Measurements from ENCODE around the gene SLC22A14. TPM values are rescaled to one million over a fixed set of nuclear protein-coding genes. Genes with fewer than 3 reads are reported as not detected.

Gene SLC22A14
- total RNA-seq, 1 donor from 2014 or later: not detected

DNA sequence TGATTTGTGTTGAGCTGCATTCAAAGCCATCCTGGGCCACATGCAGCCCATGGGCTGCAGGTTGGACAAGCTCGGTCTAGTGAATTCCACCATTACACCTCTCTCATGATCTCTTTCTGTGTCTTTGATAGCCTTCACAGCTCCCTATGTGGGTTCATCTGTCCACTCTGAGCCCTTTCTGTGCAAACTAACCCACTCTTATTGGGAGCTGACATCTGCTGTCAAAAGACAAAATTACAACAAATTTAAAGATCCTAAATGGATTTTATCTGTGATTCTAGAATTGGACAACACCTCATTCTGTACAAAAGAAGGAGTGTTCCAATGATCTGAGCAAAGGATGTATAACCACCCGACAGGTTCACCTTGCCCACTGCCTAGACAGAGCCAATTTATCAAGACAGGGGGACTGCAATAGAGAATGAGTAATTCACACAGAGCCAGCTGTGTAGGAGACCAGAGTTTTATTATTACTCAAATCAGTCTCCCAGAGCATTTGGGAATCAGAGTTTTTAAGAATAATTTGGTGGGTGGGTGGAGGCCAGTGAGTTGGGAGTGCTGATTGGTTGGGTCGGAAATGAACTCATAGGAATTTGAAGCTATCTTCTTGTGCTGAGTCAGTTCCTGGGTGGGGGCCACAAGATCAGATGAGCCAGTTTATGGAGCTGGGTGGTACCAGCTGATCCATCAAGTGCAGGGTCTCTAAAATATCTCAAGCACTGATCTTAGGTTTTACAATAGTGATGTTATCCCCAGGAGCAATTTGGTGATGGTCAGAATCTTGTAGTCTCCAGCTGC, 61.9 kb downstream of the SLC22A14 start:
- DNase-seq (ENCODE audit: low spot score): no peak

DNA sequence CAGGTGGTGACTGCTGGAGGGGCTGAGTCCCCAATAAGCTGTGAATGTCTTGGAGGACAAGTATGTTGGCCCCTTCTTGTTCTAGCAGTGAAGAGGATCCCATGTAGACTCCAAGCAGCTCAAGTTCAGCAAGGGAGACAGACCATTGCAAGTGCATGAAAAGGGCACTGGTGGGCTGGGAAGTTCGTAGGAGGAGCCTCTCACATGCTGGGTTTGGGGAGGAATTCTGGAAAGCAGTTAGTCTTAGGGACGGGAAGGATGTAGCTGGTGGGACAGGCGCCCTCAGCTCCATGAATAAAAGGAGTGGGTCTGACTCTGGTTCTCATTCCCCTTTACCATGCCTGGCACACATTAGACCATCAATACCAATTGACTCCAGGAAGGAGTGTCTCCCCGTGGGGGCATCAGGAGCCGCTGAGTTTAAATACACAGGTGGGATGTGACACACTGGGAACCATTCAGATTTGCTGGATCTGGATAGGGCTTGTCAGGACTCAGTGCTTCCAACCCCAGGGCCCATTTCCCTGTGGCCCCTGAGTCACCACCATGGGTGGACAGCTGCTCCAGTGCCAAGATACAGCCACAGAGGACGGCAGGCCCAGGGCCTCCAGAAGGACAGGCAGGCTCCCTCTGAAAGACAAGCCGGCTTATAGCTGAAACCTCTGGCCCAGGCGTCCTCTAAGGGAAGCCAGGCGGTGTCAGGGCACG, 63.9 kb downstream of the SLC22A14 start:
- no peak for DNase-seq (ENCODE audit: low spot score)

DNA sequence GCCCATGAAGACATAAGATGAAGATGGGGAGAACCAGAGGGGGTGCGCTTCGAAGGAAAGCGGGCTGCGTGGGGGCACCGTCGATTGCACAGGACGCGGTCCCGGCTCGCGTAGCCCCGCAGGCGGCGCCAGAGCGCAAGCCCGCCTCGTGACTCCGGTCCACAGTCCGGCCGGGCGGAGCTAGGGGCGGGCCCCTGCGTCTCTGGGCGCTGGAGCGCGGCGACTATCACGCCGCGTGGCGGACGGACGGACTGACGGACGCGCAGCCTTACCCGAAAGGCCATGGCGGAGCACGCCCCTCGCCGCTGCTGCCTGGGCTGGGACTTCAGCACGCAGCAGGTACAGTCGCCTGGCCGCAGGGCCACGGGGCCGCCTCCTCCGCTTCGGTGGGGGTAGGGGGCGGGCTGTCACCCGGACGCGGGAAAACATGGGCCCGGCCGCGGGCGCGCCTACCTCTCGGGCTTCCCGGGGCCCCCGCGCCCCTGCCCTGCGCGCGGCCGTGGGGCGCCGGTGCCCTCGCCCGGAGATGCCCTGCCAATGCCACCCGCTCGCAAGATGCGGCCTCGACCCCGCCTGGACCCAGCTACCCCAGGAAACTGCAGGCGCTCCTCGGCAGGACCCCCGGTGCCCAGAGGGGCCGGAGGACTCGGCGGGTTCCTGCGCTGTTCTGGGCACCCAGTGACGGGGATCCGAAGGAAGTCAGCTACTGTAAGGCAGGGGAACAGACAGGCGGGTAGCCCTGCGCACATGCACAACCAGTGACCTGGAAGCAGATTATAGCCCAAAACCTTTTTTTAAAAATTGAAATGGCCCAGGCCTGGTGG, 64.7 kb downstream of the SLC22A14 start, which contains the start of gene XYLB:
Gene XYLB, plus strand, starts transcription at position 199 of the 824 bp plus-strand sequence. Its CDS starts 84 bp downstream, at position 283.
- DNase-seq (ENCODE audit: low spot score): peak; percentile 83

DNA sequence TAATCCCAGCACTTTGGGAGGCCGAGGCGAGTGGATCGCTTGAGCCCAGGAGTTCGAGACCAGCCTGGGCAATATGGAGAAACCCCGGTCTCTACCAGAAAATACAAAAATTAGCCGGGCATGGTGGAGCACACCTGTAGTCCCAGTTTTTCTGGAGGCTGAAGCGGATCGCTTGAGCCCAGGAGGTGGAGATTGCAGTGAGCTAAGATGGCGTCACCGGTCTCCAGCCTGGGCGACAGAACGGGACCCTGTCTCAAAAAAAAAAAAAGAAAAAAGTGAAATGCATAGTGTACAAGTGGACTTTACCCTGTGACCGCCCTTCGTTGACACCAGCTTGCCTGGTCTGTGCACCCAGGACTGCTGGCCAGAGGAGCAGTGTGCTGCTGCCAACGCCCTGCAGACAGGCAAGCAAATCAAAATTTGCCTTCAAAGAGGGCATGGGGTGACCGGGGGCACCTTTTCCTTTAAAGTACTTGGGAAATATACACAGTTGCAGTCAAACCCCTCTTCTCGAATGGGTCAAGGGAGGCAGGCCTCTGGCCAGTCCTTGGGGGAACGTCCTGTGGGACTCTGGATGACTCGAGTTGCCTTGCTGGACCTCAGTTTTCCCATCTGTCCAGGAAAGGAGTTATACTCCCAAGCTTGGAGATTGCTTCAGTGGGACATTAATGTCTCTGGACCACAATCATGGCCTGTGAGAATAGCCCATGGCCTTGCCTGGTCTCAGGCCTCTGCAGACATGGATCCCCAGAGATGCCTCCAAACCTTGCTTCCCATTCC, 65.5 kb downstream of the SLC22A14 start:
- no peak for DNase-seq (ENCODE audit: low spot score)

DNA sequence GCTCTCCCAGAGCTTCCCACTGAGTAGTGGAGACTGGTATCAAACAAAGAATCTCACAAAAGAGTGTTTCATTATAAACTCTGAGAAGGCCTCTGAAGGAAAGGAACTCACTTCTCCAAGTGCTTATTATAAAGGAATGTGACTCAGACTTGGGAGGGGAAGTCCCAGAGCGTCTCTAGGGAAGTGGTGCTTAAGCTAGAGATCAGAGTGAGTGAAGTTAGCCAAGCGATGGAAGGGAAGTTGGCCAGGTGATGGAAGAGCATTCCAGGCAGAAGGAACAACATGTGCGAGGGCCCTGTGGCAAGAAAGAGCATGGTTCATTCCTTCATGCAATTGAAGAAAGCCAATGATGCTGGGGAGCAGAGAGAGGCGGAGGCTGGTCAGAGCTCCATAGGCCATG, 66.8 kb downstream of the SLC22A14 start:
- no peak for DNase-seq (ENCODE audit: low spot score)

DNA sequence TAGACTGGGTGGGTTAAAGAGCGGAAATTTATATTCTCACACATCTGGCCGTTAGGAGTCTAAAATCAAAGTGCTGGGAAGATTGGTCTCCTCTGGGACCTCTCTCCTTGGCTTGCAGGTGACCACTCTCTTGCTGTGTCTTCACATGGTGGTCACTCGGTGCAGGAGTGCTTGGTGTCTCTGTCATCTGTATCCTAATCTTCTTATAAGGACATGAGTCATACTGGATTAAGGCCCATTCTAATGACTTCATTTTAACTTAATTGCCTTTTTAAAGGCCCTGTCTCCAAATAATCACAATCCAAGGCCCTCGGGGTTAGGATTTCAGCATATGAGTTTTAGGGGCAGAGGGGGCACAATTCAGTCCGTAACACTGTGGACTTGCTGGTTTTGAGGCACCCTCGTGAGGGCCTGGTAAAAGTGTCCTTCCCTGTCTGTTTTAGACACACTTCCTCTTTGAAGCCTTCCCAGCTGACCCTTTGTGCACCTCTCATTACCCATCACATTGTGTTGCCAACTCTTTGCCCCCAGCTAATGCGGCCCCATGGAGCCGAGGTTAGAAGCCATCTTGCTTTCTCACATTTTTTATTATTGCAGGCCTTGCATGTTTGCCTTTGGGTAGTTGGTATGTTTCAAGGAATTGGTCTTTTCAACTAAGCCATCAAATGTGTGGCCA, 67.7 kb downstream of the SLC22A14 start:
- DNase-seq (ENCODE audit: low spot score): no peak

DNA sequence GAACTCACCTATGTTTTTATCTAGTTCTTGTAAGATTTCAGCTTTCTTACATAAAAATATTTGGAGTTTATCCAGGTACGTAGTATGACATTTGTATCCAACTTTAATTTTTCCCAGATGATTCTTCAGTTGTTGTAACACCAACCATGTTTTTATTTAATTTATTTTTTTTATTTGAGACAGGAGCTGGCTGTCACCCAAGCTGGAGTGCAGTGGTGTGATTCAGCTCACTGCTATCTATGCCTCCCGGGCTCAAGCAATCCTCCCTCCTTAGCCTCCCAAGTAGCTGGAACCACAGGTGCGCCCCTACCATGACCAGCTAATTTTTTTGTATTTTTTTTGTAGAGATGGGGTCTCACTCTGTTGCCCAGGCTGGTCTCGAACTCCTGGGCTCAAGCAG, 71.1 kb downstream of the SLC22A14 start:
- DNase-seq (ENCODE audit: low spot score): no peak

DNA sequence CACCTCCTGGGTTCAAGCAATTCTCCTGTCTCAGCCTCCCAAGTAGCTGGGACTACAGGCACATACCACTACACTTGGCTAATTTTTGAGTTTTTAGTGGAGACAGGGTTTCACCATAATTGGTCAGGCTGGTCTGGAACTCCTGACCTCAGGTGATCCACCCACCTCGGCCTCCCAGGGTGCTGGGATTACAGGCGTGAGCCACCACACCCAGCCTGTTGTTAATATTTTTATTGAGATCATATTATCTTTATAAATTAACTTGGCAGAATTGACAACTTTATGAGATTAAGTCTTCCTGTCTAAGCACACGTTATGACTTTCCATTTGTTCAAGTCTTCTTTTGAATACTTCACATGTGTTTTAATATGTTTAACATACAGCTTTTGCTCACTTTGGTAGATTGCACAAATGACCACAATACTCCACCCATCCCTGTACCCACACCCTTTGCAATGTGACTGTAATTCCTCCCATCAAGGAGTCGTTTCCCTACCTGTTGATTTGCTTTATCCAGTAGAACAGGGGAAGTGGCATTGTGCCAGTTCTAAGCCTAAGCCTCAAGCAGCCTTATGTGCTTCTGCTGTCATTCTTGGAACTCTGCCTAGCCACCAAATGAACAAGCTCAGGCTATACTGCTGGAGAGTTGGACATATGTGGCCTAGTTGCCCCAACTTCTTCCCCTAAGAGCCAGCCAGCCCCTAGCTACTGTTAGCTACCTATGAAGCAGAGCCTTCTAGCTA, 72.7 kb downstream of the SLC22A14 start:
- DNase-seq (ENCODE audit: low spot score): no peak

DNA sequence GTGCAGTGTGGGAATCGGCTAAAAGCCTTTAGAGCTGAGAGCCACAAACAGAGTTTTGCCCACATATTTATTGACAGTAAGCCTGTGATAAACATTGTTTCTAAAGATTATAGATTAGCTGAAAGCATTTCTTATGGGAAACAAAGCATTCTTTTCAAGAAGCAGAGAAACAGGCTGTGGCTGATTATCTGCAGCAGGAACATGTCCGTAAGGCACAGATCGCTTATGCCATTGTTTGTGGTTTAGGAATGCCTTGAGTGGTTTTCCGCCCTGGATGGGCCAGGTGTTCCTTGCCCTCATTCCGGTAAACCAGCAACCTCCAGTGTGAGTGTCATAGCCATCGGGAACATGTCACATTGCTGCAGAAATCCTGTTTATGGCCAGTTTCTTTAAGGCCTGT, 76.9 kb downstream of the SLC22A14 start:
- no peak for DNase-seq (ENCODE audit: low spot score)

DNA sequence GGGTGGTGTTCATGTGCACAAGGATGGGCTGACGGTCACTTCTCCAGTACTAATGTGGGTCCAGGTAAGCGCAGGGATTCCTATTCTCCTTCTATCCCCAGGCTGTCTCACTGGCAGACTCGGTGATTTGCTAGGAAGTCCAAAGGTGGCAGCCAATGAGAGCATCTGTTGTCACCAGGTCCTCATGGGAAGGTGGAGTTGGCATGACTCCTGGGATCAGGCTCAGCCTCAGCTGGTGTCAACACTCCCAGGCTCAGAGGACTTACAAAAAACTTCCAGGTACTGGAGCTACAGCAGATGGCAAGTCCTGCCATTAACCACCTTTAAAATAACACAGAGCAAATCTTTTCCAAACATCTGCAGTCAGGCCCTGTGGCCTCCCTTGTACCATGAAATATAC, 78.3 kb downstream of the SLC22A14 start:
- DNase-seq (ENCODE audit: low spot score): no peak

DNA sequence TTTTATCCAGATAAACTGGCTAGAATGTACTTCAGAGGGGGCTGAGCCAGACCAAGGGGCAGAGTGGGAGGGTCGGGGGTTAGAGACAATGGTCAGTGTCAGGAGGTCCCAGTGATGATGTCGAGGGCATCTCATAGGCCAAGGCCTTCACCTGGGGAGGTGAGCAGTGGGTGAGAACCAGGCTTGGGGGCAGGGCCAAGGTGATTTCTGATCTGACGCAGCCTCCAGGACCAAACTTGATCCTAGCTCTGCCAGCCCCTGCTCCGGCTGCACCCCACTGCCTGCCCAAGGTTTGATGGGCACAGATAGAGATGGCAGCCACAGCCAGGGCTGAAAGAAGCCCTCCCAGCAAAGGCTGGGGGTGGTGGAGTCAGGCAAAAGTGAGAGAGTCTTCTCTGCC, 79.4 kb downstream of the SLC22A14 start:
- DNase-seq (ENCODE audit: low spot score): no peak

DNA sequence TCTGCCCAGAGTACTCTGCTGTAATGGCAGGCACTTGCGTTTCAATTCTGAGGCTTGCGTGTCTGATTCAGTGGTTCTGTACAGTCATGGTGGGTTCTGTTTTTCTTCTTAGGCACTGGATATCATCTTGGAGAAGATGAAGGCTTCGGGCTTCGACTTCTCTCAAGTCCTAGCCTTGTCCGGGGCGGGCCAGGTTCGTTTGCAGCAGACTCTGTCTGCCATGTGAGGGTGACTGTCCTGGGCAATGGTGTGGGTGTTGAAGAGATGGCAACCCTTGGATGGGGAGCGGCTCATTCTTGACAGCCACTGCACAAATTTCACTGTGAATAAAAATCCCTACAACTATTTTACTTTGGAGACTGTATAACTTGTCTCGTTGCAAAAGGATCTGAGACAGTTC, 80.7 kb downstream of the SLC22A14 start:
- no peak for DNase-seq (ENCODE audit: low spot score)

DNA sequence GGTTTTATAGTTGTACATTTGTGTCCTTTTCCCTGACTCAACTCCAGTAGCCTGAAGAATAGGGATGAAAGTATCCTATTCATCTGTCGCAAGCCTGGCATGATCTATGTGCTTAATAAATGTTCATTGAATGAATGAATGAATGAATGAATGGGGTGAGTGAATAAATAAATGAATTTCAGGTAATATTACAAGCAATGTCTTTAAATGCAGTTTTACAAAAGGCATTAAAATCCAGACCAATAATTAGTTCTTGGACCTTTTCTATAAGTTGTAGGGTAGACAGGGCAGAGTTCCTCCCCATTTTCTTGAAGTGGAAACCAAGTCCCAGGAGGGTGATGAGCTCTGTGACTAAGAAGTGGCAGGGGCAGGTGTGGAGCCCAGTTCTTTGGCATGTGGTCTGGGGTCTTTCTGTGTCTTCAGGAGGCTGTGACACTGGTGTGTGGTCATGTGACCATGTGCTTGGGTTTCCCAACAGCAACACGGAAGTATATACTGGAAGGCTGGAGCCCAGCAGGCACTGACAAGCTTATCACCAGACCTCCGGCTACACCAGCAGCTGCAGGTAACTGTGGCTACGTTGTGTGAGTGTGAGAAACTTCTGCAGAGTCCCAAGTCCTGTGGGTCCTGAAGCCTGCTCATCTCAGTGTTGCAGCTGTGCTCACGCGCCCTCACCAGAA, 82.8 kb downstream of the SLC22A14 start:
- no peak for DNase-seq (ENCODE audit: low spot score)

DNA sequence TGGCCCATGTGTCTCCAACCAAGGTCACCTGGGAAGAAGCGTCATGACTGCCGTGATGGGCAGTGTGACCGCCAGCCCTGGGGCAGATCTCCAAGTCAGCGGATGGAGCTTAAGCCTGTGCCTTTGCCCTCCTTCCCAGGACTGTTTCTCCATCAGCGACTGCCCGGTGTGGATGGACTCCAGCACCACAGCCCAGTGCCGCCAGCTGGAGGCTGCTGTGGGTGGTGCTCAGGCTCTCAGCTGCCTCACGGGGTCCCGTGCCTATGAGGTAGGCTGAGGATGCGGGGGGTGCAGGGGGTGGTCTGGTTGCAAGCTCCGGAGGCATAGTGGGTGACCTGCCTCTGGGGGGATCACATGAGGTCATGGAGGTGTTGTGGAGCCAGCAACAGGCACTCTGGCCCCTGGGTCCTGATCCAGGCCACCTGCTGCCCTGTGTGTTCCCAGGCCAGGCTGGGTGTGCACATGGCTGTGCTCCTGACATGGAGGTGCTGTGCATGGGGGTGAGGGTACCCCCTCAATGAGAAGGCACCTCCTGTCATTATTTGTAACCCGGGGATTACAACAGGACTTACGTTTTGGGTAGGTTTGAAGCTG, 83.5 kb downstream of the SLC22A14 start:
- no peak for DNase-seq (ENCODE audit: low spot score)

DNA sequence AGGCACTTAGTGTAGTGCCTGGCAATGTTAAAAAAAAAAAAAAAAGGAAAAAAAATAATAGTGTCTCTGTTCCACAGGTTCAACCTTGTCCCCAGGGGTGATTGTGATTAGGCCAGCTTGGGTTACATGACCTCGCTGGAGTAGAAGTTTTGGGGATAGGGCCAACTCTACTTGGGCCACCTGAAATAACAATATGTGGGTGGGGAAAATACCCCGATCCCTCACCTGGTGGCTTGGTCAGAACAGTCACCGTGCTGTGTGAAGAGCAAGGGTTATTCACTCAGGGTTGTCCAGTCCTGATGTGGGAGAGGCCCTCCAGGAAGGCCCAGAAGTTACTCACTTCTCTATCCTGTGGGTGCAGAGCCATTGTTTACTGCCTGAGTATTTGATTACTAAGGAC, 84.0 kb downstream of the SLC22A14 start:
- no peak for DNase-seq (ENCODE audit: low spot score)

DNA sequence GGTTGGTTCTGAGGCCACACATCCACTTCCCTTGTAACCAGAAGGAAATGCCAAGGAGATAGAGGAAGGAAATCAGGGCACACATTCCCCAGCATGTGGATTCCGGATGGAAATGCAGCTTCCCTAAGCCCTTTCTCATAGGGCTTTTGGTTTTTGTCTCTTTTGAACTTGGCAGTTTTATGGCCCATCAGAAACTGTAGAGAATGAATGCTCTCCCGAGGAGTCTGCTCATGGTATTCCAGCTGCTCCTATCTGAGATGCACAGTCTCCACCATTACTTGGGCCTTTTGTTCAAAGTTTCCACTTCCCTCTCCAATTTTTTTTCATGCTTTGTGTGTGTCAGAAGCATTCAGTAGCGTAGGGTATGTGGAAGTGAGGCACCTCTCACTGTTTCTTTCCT, 85.7 kb downstream of the SLC22A14 start:
- no peak for DNase-seq (ENCODE audit: low spot score)
